A549 (cell line): ENCODE results near the gene ABCC1. TPM values are rescaled to one million over a fixed set of nuclear protein-coding genes. Genes with fewer than 3 reads are reported as not detected.

Source experiments
- ATAC-seq, 2 experiments: fragments of 200-7000 bp in 1 of 2; fragments of >200 bp in 1 of 2; cut with Nextera tagmentation in 1 of 2; cut with Tn5 transposase in 1 of 2; 3 replicates each; pipeline versions ENCODE4 v1.8.0 to v1.9.1; 2018 to 2020; ENCODE audit warnings: mild to moderate bottlenecking in 1 of 2, moderate library complexity in 1 of 2
- CTCF ChIA-PET: fragments of 300-600 bp; sonication (Branson Sonifier 250); formaldehyde crosslinking; extraction: SDS; loops from one replicate; lab custom pipeline; 2021; ENCODE audit warnings: antibody characterized with exemption, inconsistent platforms; lab: Yijun Ruan, JAX
- POLR2A ChIA-PET: fragments of 350-600 bp; formaldehyde crosslinking; extraction: SDS; loops from one replicate; lab custom pipeline; 2021; ENCODE audit warnings: antibody characterized with exemption, inconsistent platforms; lab: Yijun Ruan, JAX
- DNase-seq, 2 experiments: peaks; one replicate each; pipeline versions ENCODE4 v3.0.0 to v3.0.0-alpha.2; 2011 to 2016; ENCODE audit warnings: low read depth in 1 of 2, low spot score in 1 of 2
- FAIRE-seq: peaks from 2 replicates; lab custom pipeline; 2011; peaks lifted over from hg19 to GRCh38; lab: Jason Lieb, UNC
- H3K27ac ChIP-seq, 2 experiments: fragments of >200 bp; sonication (Bioruptor Twin); formaldehyde crosslinking; 3 replicates each; pipeline ENCODE4 v1.5.1; 2016 to 2017
- H3K4me1 ChIP-seq: fragments of >200 bp; sonication (Bioruptor Twin); formaldehyde crosslinking; 3 replicates; pipeline ENCODE4 v1.6.1; 2016
- H3K4me2 ChIP-seq: fragments of >200 bp; sonication (Bioruptor Twin); formaldehyde crosslinking; 3 replicates; pipeline ENCODE4 v1.6.1; 2016
- H3K4me3 ChIP-seq: fragments of >200 bp; sonication (Bioruptor Twin); formaldehyde crosslinking; 3 replicates; pipeline ENCODE4 v1.5.1; 2016
- H3K9me3 ChIP-seq: fragments of >200 bp; sonication (Bioruptor Twin); formaldehyde crosslinking; 3 replicates; pipeline ENCODE4 v1.6.1; 2016
- CTCF ChIP-seq: fragments of >200 bp; sonication (Bioruptor Twin); formaldehyde crosslinking; IDR thresholded peaks from 3 replicates; pipeline ENCODE4 v1.5.1; 2016
- E2F6 ChIP-seq: IDR thresholded peaks from 2 replicates; pipeline ENCODE4 v1.6.1; 2012; ENCODE audit warnings: low read depth, borderline replicate concordance
- EP300 ChIP-seq, 2 experiments: fragments of >200 bp; sonication (Bioruptor Twin); formaldehyde crosslinking; IDR thresholded peaks; 2 replicates in 1 of 2; 3 replicates in 1 of 2; pipeline ENCODE4 v1.6.1; 2016 to 2017
- ESRRA ChIP-seq: fragments of 150-350 bp; IDR thresholded peaks from 2 replicates; pipeline ENCODE4 v1.6.1; 2014; ENCODE audit warnings: mild to moderate bottlenecking, low read length, borderline replicate concordance
- FOSL2 ChIP-seq, 2 experiments: fragments of 450-650 bp in 1 of 2; fragments of >200 bp in 1 of 2; sonication (Bioruptor Twin) in 1 of 2; formaldehyde crosslinking; IDR thresholded peaks; 2 replicates each; pipeline versions ENCODE4 v1.5.0 to v1.6.1; 2016 to 2020; ENCODE audit warnings: mild to moderate bottlenecking in 1 of 2, moderate library complexity in 1 of 2
- FOXS1 ChIP-seq: fragments of 250-450 bp; sonication (Bioruptor Pico); IDR thresholded peaks from 2 replicates; pipeline ENCODE4 v1.5.0; 2020; ENCODE audit warnings: mild to moderate bottlenecking, moderate library complexity
- GATA3 ChIP-seq: IDR thresholded peaks from 2 replicates; pipeline ENCODE4 v1.6.1; 2012; ENCODE audit warnings: borderline replicate concordance
- HDAC2 ChIP-seq: fragments of 200-600 bp; sonication (generic); IDR thresholded peaks from 2 replicates; pipeline ENCODE4 v1.6.1; 2016
- JUN ChIP-seq, 2 experiments: fragments of >200 bp; sonication (Bioruptor Twin); formaldehyde crosslinking; IDR thresholded peaks; 2 replicates in 1 of 2; 3 replicates in 1 of 2; pipeline ENCODE4 v1.6.1; 2016 to 2017
- KDM1A ChIP-seq: fragments of 200-600 bp; sonication (generic); IDR thresholded peaks from 2 replicates; pipeline ENCODE4 v1.6.1; 2016; ENCODE audit warnings: low read depth, mild to moderate bottlenecking
- NPAS2 ChIP-seq: fragments of 250-450 bp; sonication (Bioruptor Pico); IDR thresholded peaks from 2 replicates; pipeline ENCODE4 v1.8.0; 2022; ENCODE audit warnings: mild to moderate bottlenecking, moderate library complexity, borderline replicate concordance
- POLR2A ChIP-seq: IDR thresholded peaks from 2 replicates; pipeline ENCODE4 v1.6.1; 2012; ENCODE audit warnings: mild to moderate bottlenecking, low read length
- RAD21 ChIP-seq, 2 experiments: fragments of >200 bp in 1 of 2; sonication (Bioruptor Twin) in 1 of 2; formaldehyde crosslinking in 1 of 2; IDR thresholded peaks in 1 of 2; conservative IDR thresholded peaks in 1 of 2; 2 replicates in 1 of 2; 3 replicates in 1 of 2; pipeline ENCODE4 v1.6.1; 2012 to 2018; ENCODE audit warnings: inconsistent platforms in 1 of 2
- RFX5 ChIP-seq: fragments of 450-650 bp; IDR thresholded peaks from 2 replicates; pipeline ENCODE4 v1.7.1; 2014; ENCODE audit warnings: antibody characterized with exemption, mild to moderate bottlenecking, moderate library complexity
- RNF2 ChIP-seq: fragments of 200-600 bp; sonication (generic); IDR thresholded peaks from 2 replicates; pipeline ENCODE4 v1.6.1; 2016; ENCODE audit warnings: low read depth, mild to moderate bottlenecking, antibody characterized with exemption, moderate library complexity, borderline replicate concordance
- ZSCAN20 ChIP-seq: fragments of 250-450 bp; sonication (Bioruptor Pico); IDR thresholded peaks from 2 replicates; pipeline ENCODE4 v1.8.0; 2022; ENCODE audit warnings: mild to moderate bottlenecking, moderate library complexity
- WGBS: methylation state at CpG from one replicate; pipeline ENCODE4 v1.1.6; 2017; ENCODE audit errors: missing lambda C conversion rate; 5-methylcytosine and 5-hydroxymethylcytosine counted together
- polyA plus RNA-seq, 4 experiments: library from polyadenylated mRNA; depleted of rRNA in 3 of 4; stranded (reverse); fragments of >200 nt; fragmentation: RNase III in 1 of 4; extraction: RNeasy Plus Mini Kit Qiagen cat#74134 plus additional on column Dnase treatment in 1 of 4; gene quantifications; 2 replicates in 3 of 4; 3 replicates in 1 of 4; pipeline ENCODE4 v1.2.3, GENCODE V29; 2011 to 2017
- TF ChIP-seq, protein P1 (sequence below): fragments of 200-600 bp; sonication (generic); IDR thresholded peaks from 2 replicates; pipeline ENCODE4 v1.6.1; 2016; ENCODE audit warnings: antibody characterized with exemption, mild to moderate bottlenecking, moderate library complexity

ABCC1 gene
- polyA plus RNA-seq, 2 of the 4 experiments (the other 2 are of a cell fraction): 56.5 to 93.8 TPM

DNA sequence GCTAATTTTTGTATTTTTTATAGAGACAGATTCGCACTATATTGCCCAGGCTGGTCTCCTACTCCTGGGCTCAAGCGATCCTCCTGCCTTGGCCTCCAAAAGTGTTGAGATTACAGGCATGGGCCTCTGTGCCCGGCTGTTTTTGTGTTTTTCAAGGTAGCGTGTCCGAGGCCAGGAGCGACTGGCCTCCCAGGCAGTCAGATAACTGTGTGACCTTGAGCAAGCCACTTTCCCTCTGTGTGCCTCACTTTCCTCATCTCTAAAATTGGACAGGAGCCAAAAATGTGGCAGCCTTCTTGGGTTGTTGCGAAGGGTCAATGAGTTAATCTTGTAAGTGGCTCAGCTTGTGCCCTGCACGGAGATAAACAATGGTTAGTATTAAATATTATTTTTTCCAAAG, 2.4 kb downstream of the ABCC1 start:
- peak overlapping the region; percentile 100 for H3K27ac ChIP-seq
- peak overlapping the region; percentile 97 for H3K4me3 ChIP-seq
- TF ChIP-seq ZSCAN20 (CRISPR knock-in tag): no peak
- no peak for TF ChIP-seq GATA3
- no peak for TF ChIP-seq E2F6
- TF ChIP-seq, protein P1, sequence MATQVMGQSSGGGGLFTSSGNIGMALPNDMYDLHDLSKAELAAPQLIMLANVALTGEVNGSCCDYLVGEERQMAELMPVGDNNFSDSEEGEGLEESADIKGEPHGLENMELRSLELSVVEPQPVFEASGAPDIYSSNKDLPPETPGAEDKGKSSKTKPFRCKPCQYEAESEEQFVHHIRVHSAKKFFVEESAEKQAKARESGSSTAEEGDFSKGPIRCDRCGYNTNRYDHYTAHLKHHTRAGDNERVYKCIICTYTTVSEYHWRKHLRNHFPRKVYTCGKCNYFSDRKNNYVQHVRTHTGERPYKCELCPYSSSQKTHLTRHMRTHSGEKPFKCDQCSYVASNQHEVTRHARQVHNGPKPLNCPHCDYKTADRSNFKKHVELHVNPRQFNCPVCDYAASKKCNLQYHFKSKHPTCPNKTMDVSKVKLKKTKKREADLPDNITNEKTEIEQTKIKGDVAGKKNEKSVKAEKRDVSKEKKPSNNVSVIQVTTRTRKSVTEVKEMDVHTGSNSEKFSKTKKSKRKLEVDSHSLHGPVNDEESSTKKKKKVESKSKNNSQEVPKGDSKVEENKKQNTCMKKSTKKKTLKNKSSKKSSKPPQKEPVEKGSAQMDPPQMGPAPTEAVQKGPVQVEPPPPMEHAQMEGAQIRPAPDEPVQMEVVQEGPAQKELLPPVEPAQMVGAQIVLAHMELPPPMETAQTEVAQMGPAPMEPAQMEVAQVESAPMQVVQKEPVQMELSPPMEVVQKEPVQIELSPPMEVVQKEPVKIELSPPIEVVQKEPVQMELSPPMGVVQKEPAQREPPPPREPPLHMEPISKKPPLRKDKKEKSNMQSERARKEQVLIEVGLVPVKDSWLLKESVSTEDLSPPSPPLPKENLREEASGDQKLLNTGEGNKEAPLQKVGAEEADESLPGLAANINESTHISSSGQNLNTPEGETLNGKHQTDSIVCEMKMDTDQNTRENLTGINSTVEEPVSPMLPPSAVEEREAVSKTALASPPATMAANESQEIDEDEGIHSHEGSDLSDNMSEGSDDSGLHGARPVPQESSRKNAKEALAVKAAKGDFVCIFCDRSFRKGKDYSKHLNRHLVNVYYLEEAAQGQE: no peak
- TF ChIP-seq FOXS1 (CRISPR knock-in tag): no peak
- TF ChIP-seq HDAC2: no peak
- peak in 1 of 2 experiments; percentile 26; a peak in 1 of 5 replicates for TF ChIP-seq JUN (IDR thresholded peaks at IDR 0.05)
- TF ChIP-seq, all 56 proteins: peak for 1
- POLR2A ChIA-PET: no interaction called here
- peak overlapping the region; percentile 94 for H3K4me2 ChIP-seq
- no peak for FAIRE-seq
- DNase-seq: no peak
- H3K4me1 ChIP-seq: peaks cover 74% of the 10 kb centered on the region
- WGBS: 64% methylated on average over 8 of the region's 8 CpGs
- CTCF ChIA-PET: interaction anchor here (0.6 to 5.1 kb wide), 4 partner anchors 12 to 144 kb away, joined by 3 to 28 read pairs (median 7); no protein-coding TSS in a partner anchor
- no peaks in the 10 kb centered on the region for H3K9me3 ChIP-seq
- no peak for ATAC-seq

GRCh38 chr16:15952265-15952711, 2.9 kb downstream of the ABCC1 start:
- ATAC-seq (no peak), FAIRE-seq (no peak), DNase-seq (no peak)
- peak overlapping the region; percentile 97 for H3K4me3 ChIP-seq
- no peaks in the 10 kb centered on the region for H3K9me3 ChIP-seq
- H3K4me1 ChIP-seq: peaks cover 73% of the 10 kb centered on the region
- WGBS: 33% methylated on average over 5 of the region's 5 CpGs
- peak overlapping the region; percentile 100 for H3K27ac ChIP-seq
- CTCF ChIA-PET: interaction anchor here (0.6 to 5.1 kb wide), 3 partner anchors 11 to 77 kb away, joined by 3 to 28 read pairs (median 11); no protein-coding TSS in a partner anchor
- H3K4me2 ChIP-seq: peak overlapping the region; percentile 94
- TF ChIP-seq POLR2A: no peak
- TF ChIP-seq KDM1A: no peak
- no peak for TF ChIP-seq NPAS2 (CRISPR knock-in tag)
- no peak for TF ChIP-seq HDAC2
- TF ChIP-seq RAD21 (conservative IDR thresholded peaks at IDR 0.05 in 1 of 2, IDR thresholded peaks at IDR 0.05 in 1 of 2): 0 out of 5 replicates have a peak, but pooled peaks of 1 of the 2 experiments have one; percentile 3
- TF ChIP-seq ESRRA: peak; percentile 39; the same call in 1 of the 2 replicates
- no peak for TF ChIP-seq EP300 (IDR thresholded peaks at IDR 0.05)
- no peak for TF ChIP-seq FOSL2 (IDR thresholded peaks at IDR 0.05)
- TF ChIP-seq FOSL2 (CRISPR knock-in tag; IDR thresholded peaks at IDR 0.05): no peak
- no peak for TF ChIP-seq RNF2
- TF ChIP-seq RFX5: no peak
- TF ChIP-seq JUN (IDR thresholded peaks at IDR 0.05): 0 out of 5 replicates have a peak, but pooled peaks of 1 of the 2 experiments have one; percentile 1
- no peak for TF ChIP-seq E2F6
- TF ChIP-seq CTCF: no peak
- TF ChIP-seq, all 56 proteins: peak for 3
- POLR2A ChIA-PET: no interaction called here
